ENCODE data around the gene KRT4. TPM values are rescaled to one million over a fixed set of nuclear protein-coding genes. Genes with fewer than 3 reads are reported as not detected.
"Not testable (repeated sequence)": the region's sequence is repeated elsewhere in the genome, so short reads cannot be mapped to it uniquely, and the experiment has no call there.

KRT4 gene
- polyA plus RNA-seq, 1 donor from 2014 or later, result not detected

DNA sequence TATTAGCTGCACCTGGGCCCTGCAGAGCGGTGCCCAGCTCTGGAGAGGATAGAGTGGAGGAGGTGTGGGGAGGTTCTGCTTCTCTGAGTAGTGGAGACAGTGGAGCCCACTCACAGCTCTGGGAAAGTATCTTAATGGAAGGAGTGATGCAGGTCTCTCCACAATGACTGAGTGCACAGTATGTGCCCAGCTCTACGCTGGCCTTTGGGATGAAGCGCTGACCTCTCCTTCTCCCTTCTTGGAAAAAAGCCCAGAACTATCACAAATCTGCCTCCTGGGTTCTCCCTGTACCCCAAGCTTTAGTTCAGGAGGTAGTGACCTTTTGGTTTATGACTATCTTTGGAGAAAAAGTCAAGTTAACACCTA lies 17.5 kb downstream of the KRT4 start:
- Histone ChIP-seq H3K27me3 (ENCODE audit: insufficient read depth, low read depth, low read length) (no peaks in the 10 kb centered on the region), H3K4me3 (ENCODE audit: low read length) (no peak overlapping the region), H4K20me1 (ENCODE audit: insufficient read depth) (no peaks in the 10 kb centered on the region), H3K9ac (ENCODE audit: low read length) (no peak overlapping the region), H3F3A (ENCODE audit: insufficient read depth, low read length, poor library complexity, severe bottlenecking) (no peaks in the 10 kb centered on the region), H3K36me3 (ENCODE audit: insufficient read depth, low read length) (no peaks in the 10 kb centered on the region), H3K9me3 (ENCODE audit: low read length) (no peaks in the 10 kb centered on the region), H3K9me2 (ENCODE audit: insufficient read depth, low read length) (no peaks in the 10 kb centered on the region), H2AFZ (ENCODE audit: low read depth, low read length) (no peak overlapping the region), H3K27ac (ENCODE audit: low read length) (no peak overlapping the region), H3K79me2 (replicated peaks; ENCODE audit: insufficient read depth, low read length) (no peaks in the 10 kb centered on the region), H3K4me2 (ENCODE audit: low read length) (no peak overlapping the region)
- no peak for TF ChIP-seq MXI1 (conservative IDR thresholded peaks at IDR 0.05; ENCODE audit: poor library complexity, severe bottlenecking)

DNA sequence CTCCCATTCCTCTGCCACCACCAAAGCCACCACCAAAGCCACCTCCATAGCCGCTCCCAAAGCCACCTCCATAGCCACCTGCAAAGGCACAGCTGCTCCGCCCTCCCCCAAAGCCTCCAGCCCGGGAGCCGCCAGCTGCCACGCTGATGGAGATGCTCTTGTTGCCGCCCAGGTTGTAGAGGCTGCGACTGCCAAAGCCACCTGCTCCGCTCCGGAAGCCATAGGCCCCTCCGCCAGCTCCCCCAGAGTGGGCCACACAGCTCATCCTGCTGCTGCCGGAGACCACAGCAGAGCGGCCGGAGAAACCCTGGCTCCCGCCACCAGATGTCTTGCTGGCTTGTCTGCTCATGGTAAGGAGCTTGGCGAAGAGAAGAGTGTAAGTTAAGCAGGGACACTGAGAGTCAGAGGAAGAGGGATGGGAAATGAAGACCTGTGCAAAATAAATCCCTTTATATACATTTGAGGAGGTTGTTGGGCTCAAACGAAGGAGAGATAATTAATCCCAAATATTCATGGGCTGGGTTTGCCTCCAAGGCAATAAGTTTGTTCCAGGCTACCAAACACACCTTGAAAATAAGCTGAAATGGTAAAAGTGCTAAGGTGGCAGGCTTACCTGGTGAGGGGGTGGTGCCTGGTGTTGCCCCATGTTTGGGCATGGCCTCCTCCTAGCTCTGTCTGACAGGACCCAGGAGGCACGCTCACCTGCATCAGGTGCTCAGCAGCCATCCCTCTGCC lies 18.1 kb downstream of the KRT4 start, which contains the start of gene KRT3:
Gene KRT3, minus strand, starts transcription at position 424 of the 735 bp plus-strand sequence. Its CDS starts 75 bp downstream, at position 349.
- no peak within 1 kb of the TSS for H3K9ac ChIP-seq (ENCODE audit: low read length)
- H3K9me3 ChIP-seq (ENCODE audit: low read length), result no peaks in the 10 kb centered on the region
- no peaks in the 10 kb centered on the region for H3K27me3 ChIP-seq (ENCODE audit: insufficient read depth, low read depth, low read length)
- H3K9me2 ChIP-seq (ENCODE audit: insufficient read depth, low read length), result no peaks in the 10 kb centered on the region
- H4K20me1 ChIP-seq (ENCODE audit: insufficient read depth), result no peaks in the 10 kb centered on the region
- no peaks in the 10 kb centered on the region for H3F3A ChIP-seq (ENCODE audit: insufficient read depth, low read length, poor library complexity, severe bottlenecking)
- no peaks in the 10 kb centered on the region for H3K36me3 ChIP-seq (ENCODE audit: insufficient read depth, low read length)
- H3K27ac ChIP-seq (ENCODE audit: low read length), result no peak within 1 kb of the TSS
- no peak within 1 kb of the TSS for H3K4me2 ChIP-seq (ENCODE audit: low read length)
- TF ChIP-seq EP300 (conservative IDR thresholded peaks at IDR 0.05; ENCODE audit: poor library complexity, severe bottlenecking) (no peak), SMC3 (conservative IDR thresholded peaks at IDR 0.05; ENCODE audit: poor library complexity) (no peak), EZH2 (IDR thresholded peaks at IDR 0.05; ENCODE audit: borderline replicate concordance, insufficient read depth, low read length, poor library complexity, severe bottlenecking) (no peak), POLR2AphosphoS5 (IDR thresholded peaks at IDR 0.05) (no peak), MXI1 (conservative IDR thresholded peaks at IDR 0.05; ENCODE audit: poor library complexity, severe bottlenecking) (no peak), RAD21 (conservative IDR thresholded peaks at IDR 0.05) (no peak), TAF1 (IDR thresholded peaks at IDR 0.05; ENCODE audit: low read depth) (no peak)
- TF ChIP-seq, protein P1, sequence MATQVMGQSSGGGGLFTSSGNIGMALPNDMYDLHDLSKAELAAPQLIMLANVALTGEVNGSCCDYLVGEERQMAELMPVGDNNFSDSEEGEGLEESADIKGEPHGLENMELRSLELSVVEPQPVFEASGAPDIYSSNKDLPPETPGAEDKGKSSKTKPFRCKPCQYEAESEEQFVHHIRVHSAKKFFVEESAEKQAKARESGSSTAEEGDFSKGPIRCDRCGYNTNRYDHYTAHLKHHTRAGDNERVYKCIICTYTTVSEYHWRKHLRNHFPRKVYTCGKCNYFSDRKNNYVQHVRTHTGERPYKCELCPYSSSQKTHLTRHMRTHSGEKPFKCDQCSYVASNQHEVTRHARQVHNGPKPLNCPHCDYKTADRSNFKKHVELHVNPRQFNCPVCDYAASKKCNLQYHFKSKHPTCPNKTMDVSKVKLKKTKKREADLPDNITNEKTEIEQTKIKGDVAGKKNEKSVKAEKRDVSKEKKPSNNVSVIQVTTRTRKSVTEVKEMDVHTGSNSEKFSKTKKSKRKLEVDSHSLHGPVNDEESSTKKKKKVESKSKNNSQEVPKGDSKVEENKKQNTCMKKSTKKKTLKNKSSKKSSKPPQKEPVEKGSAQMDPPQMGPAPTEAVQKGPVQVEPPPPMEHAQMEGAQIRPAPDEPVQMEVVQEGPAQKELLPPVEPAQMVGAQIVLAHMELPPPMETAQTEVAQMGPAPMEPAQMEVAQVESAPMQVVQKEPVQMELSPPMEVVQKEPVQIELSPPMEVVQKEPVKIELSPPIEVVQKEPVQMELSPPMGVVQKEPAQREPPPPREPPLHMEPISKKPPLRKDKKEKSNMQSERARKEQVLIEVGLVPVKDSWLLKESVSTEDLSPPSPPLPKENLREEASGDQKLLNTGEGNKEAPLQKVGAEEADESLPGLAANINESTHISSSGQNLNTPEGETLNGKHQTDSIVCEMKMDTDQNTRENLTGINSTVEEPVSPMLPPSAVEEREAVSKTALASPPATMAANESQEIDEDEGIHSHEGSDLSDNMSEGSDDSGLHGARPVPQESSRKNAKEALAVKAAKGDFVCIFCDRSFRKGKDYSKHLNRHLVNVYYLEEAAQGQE (IDR thresholded peaks at IDR 0.05; ENCODE audit: borderline replicate concordance), result no peak
- TF ChIP-seq, protein P2, sequence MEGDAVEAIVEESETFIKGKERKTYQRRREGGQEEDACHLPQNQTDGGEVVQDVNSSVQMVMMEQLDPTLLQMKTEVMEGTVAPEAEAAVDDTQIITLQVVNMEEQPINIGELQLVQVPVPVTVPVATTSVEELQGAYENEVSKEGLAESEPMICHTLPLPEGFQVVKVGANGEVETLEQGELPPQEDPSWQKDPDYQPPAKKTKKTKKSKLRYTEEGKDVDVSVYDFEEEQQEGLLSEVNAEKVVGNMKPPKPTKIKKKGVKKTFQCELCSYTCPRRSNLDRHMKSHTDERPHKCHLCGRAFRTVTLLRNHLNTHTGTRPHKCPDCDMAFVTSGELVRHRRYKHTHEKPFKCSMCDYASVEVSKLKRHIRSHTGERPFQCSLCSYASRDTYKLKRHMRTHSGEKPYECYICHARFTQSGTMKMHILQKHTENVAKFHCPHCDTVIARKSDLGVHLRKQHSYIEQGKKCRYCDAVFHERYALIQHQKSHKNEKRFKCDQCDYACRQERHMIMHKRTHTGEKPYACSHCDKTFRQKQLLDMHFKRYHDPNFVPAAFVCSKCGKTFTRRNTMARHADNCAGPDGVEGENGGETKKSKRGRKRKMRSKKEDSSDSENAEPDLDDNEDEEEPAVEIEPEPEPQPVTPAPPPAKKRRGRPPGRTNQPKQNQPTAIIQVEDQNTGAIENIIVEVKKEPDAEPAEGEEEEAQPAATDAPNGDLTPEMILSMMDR (IDR thresholded peaks at IDR 0.05; ENCODE audit: poor library complexity, severe bottlenecking), result no peak
- no peak within 1 kb of the TSS for H3K4me3 ChIP-seq (ENCODE audit: low read length)
- H3K79me2 ChIP-seq (replicated peaks; ENCODE audit: insufficient read depth, low read length), result no peaks in the 10 kb centered on the region
- no peak within 1 kb of the TSS for H2AFZ ChIP-seq (ENCODE audit: low read depth, low read length)

DNA sequence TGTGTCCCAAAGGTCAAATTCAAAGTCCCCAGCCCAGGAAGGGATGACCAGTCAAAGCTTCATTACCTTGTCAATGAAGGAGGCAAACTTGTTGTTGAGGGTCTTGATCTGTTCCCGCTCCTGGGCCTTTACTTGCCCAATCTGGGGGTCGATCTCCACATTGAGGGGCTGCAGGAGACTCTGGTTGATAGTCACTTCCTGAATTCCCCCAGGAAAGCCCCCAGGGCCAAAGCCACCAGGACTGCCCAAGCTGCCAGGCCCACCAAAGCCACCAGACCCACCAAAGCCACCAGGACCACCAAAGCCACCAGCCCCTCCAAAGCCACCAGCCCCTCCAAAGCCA lies 18.6 kb downstream of the KRT4 start:
- not testable (repeated sequence) for H2AFZ ChIP-seq (ENCODE audit: low read depth, low read length); H3K9me2 ChIP-seq (ENCODE audit: insufficient read depth, low read length); H3K79me2 ChIP-seq (replicated peaks; ENCODE audit: insufficient read depth, low read length); H3K9ac ChIP-seq (ENCODE audit: low read length); H3K27me3 ChIP-seq (ENCODE audit: insufficient read depth, low read depth, low read length); H3F3A ChIP-seq (ENCODE audit: insufficient read depth, low read length, poor library complexity, severe bottlenecking); H3K27ac ChIP-seq (ENCODE audit: low read length); H3K4me3 ChIP-seq (ENCODE audit: low read length); H3K4me2 ChIP-seq (ENCODE audit: low read length); H3K9me3 ChIP-seq (ENCODE audit: low read length); H4K20me1 ChIP-seq (ENCODE audit: insufficient read depth); H3K36me3 ChIP-seq (ENCODE audit: insufficient read depth, low read length)

Data from neural cell (in vitro differentiated cells).